ENCODE results near the gene DPH3. TPM values are rescaled to one million over a fixed set of nuclear protein-coding genes. Genes with fewer than 3 reads are reported as not detected.

Gene DPH3
- total RNA-seq, 2 experiments from 2014 or later, result 7.3 to 19.0 TPM

DNA sequence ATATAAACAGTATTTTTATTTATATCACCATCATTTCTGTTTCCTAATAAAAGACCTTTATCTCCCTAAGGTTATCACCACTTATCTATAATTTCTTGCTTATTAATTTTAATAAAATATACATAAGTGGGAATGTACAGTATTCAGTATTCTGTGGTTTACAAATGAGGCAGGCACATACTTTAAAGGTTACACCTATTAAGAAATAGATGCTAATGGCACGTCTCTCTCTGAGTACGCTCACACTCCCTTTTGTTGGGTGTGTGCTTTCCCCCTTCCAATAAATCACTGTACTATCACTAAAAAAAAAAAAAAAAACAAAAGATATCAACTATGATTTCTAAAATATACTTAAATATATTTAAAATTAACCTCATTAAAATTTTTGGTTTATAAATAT lies 9.1 kb upstream of the DPH3 start:
- intact Hi-C loops (cut with micrococcal nuclease; ENCODE audit: unreplicated experiment), result no loop called here
- no peak for DNase-seq (ENCODE audit: low spot score)
- CTCF ChIA-PET (ENCODE audit: unreplicated experiment), result no interaction called here
- TF ChIP-seq CTCF (conservative IDR thresholded peaks at IDR 0.05; ENCODE audit: low read length), result no peak
- TF ChIP-seq EZH2phosphoT487 (IDR thresholded peaks at IDR 0.05; ENCODE audit: borderline replicate concordance, low read depth, low read length), result no peak
- Histone ChIP-seq H3K9me2 (ENCODE audit: insufficient read depth, low read length) (no peaks in the 10 kb centered on the region), H3K36me3 (ENCODE audit: insufficient read depth, low read length) (peaks cover 80% of the 10 kb centered on the region), H3K4me2 (ENCODE audit: low read length) (no peak overlapping the region), H3K9me3 (ENCODE audit: low read length) (no peaks in the 10 kb centered on the region), H3K4me1 (ENCODE audit: insufficient read depth, low read length, poor library complexity, severe bottlenecking) (no peaks in the 10 kb centered on the region), H3K79me2 (ENCODE audit: insufficient read depth, low read depth, low read length) (peaks cover 5% of the 10 kb centered on the region; the same call in 1 of the 2 replicates), H4K20me1 (ENCODE audit: insufficient read depth, low read length) (no peaks in the 10 kb centered on the region), H3K27ac (ENCODE audit: low read depth, low read length, poor library complexity, severe bottlenecking) (no peak overlapping the region), H3K4me3 (ENCODE audit: low read depth, low read length, poor library complexity, severe bottlenecking) (no peak overlapping the region), H2AFZ (ENCODE audit: low read length) (no peak overlapping the region)
- BruUV-seq (replicated peaks), result no TSS peak
- POLR2A ChIA-PET, result interaction anchor here (0.7 to 1.5 kb wide), 5 partner anchors 13 to 922 kb away, joined by 3 to 5 read pairs (median 3); no protein-coding TSS in a partner anchor

DNA sequence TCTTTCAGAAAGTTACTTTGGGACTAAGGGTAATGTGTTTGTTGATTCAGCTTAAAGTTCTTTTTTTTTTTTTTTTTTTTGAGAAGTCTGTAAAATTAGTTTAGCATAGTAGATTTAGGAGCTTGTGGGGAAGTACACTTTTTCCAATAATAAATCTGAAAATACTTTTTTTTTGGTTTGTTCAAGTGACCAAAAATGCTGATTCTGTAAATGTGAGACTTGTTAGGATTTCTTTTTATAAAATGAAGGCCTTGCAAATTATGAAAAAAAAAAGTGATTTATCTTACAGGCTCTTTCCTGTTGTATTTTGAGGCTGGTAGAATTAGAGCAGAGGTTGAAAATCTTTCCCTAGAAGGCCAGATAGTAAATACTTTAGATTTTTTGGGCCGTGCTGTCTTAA lies 7.8 kb upstream of the DPH3 start:
- CTCF ChIA-PET (ENCODE audit: unreplicated experiment), result no interaction called here
- no peak overlapping the region for H3K27ac ChIP-seq (ENCODE audit: low read depth, low read length, poor library complexity, severe bottlenecking)
- peaks cover 18% of the 10 kb centered on the region for H3K79me2 ChIP-seq (ENCODE audit: insufficient read depth, low read depth, low read length)
- DNase-seq (ENCODE audit: low spot score), result no peak
- H3K4me1 ChIP-seq (ENCODE audit: insufficient read depth, low read length, poor library complexity, severe bottlenecking), result peaks cover 10% of the 10 kb centered on the region
- no peak overlapping the region for H2AFZ ChIP-seq (ENCODE audit: low read length)
- no peak overlapping the region for H3K4me3 ChIP-seq (ENCODE audit: low read depth, low read length, poor library complexity, severe bottlenecking)
- H4K20me1 ChIP-seq (ENCODE audit: insufficient read depth, low read length), result no peaks in the 10 kb centered on the region
- TF ChIP-seq EZH2phosphoT487 (IDR thresholded peaks at IDR 0.05; ENCODE audit: borderline replicate concordance, low read depth, low read length) (no peak), CTCF (conservative IDR thresholded peaks at IDR 0.05; ENCODE audit: low read length) (no peak)
- POLR2A ChIA-PET, result interaction anchor here (0.6 to 1.0 kb wide), 3 partner anchors 10 to 595 kb away, joined by 3 to 5 read pairs (median 4); no protein-coding TSS in a partner anchor
- no peaks in the 10 kb centered on the region for H3K9me2 ChIP-seq (ENCODE audit: insufficient read depth, low read length)
- H3K9me3 ChIP-seq (ENCODE audit: low read length), result no peaks in the 10 kb centered on the region
- no TSS peak for BruUV-seq (replicated peaks)
- peaks cover 69% of the 10 kb centered on the region for H3K36me3 ChIP-seq (ENCODE audit: insufficient read depth, low read length)
- intact Hi-C loops (cut with micrococcal nuclease; ENCODE audit: unreplicated experiment), result no loop called here
- H3K4me2 ChIP-seq (ENCODE audit: low read length), result no peak overlapping the region

GRCh38 chr3:16270855-16271254 lies 6.1 kb upstream of the DPH3 start:
- no TSS peak for BruUV-seq (replicated peaks)
- H3K4me3 ChIP-seq (ENCODE audit: low read depth, low read length, poor library complexity, severe bottlenecking), result no peak overlapping the region
- H4K20me1 ChIP-seq (ENCODE audit: insufficient read depth, low read length), result no peaks in the 10 kb centered on the region
- H3K79me2 ChIP-seq (ENCODE audit: insufficient read depth, low read depth, low read length), result peaks cover 35% of the 10 kb centered on the region
- intact Hi-C loops (cut with micrococcal nuclease; ENCODE audit: unreplicated experiment), result no loop called here
- H3K36me3 ChIP-seq (ENCODE audit: insufficient read depth, low read length), result peaks cover 64% of the 10 kb centered on the region
- DNase-seq (ENCODE audit: low spot score), result no peak
- H2AFZ ChIP-seq (ENCODE audit: low read length), result no peak overlapping the region
- H3K4me1 ChIP-seq (ENCODE audit: insufficient read depth, low read length, poor library complexity, severe bottlenecking), result peaks cover 28% of the 10 kb centered on the region
- CTCF ChIA-PET (ENCODE audit: unreplicated experiment), result no interaction called here
- TF ChIP-seq EZH2phosphoT487 (IDR thresholded peaks at IDR 0.05; ENCODE audit: borderline replicate concordance, low read depth, low read length) (no peak), CTCF (conservative IDR thresholded peaks at IDR 0.05; ENCODE audit: low read length) (no peak)
- POLR2A ChIA-PET, result no interaction called here
- H3K9me2 ChIP-seq (ENCODE audit: insufficient read depth, low read length), result no peaks in the 10 kb centered on the region
- H3K27ac ChIP-seq (ENCODE audit: low read depth, low read length, poor library complexity, severe bottlenecking), result no peak overlapping the region
- H3K4me2 ChIP-seq (ENCODE audit: low read length), result no peak overlapping the region
- H3K9me3 ChIP-seq (ENCODE audit: low read length), result no peaks in the 10 kb centered on the region

Measured in OCI-LY7 (cell line).